GM12801 (cell line): ENCODE measurements around the gene PATZ1.

ENCODE experiments used
- CTCF ChIP-seq: IDR thresholded peaks from one replicate; pipeline ENCODE4 v1.5.1; 2011; ENCODE audit warnings: control low read depth; ENCODE audit not compliant: insufficient read length; ENCODE audit errors: extremely low read depth

The PATZ1 gene

GRCh38 chr22:31341386-31342088 lies 4.6 kb downstream of the PATZ1 start:
- no peak for TF ChIP-seq CTCF

GRCh38 chr22:31340765-31341247 lies 5.3 kb downstream of the PATZ1 start:
- TF ChIP-seq CTCF = no peak

- TF ChIP-seq CTCF = no peak
Observed at GRCh38 chr22:31340360-31340759, 5.8 kb downstream of the PATZ1 start.

- no peak for TF ChIP-seq CTCF
Observed at GRCh38 chr22:31339148-31339832, 6.9 kb downstream of the PATZ1 start.

- TF ChIP-seq CTCF = no peak
Observed at GRCh38 chr22:31337178-31337577, 9.0 kb downstream of the PATZ1 start.

- TF ChIP-seq CTCF = no peak
Observed at GRCh38 chr22:31334329-31334728, 11.8 kb downstream of the PATZ1 start.

- TF ChIP-seq CTCF = no peak
Observed at GRCh38 chr22:31333641-31334040, 12.5 kb downstream of the PATZ1 start.
